Fibroblast of skin of back (primary cell): Measurements from ENCODE around the gene FAM174B.
A peak's percentile ranks its signal among the peaks of the same experiment; 100 is the strongest.
"Not testable (repeated sequence)": the region's sequence is repeated elsewhere in the genome, so short reads cannot be mapped to it uniquely, and the experiment has no call there.

Source experiments
- DNase-seq: peaks from one replicate; pipeline ENCODE4 v3.0.0-alpha.2; 2013

The FAM174B gene

DNA sequence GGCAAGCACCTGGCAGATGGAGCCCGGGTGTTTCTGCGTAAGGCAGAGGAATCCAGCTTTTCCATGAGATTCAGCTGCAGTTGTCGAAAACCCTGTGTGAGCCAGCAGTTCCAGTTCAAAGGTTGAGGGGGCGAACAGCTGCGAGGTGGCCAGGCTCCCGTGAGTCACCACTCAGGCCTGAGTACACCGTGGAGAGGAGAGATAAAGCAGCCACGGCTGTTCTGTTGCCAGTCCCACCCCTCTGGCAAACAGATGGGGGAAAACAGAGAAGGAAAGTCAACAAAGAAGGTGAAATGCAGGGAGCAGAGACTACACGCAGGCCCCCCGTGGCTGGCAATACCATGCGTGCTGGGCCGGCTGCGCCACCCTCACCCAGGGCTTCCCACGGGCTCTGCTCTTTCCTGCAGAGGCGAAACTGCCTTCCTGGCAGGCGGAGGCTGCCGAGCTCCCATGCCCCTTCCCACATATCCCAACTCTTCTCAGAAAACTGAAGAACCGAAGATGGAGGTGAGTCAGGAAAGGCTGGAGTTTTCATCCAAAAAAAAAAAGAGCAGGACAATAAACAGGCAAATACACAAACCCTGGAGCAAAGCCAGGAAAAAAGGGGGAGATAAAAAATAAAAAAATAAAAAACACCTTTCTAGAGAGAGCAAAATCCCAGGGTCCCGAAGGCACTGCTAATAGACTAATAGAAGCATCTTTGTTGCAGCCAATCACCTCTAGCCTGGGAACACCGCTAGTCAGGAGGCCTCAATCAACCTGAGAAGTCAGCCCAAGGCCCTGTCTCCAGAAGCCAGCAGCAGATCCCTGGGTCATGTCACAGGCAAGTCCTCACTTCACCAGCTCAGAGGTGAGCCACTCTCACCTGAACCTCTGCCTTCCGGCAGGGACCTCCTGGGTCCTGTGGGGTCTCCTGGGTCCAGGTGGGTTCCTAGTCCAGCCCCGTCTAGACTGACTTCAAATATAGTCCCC lies 37.7 kb downstream of the FAM174B start:
- DNase-seq: peak; percentile 43

- DNase-seq: no peak
These were observed 38.7 kb downstream of the FAM174B start for GRCh38 chr15:92616621-92617548.

DNA sequence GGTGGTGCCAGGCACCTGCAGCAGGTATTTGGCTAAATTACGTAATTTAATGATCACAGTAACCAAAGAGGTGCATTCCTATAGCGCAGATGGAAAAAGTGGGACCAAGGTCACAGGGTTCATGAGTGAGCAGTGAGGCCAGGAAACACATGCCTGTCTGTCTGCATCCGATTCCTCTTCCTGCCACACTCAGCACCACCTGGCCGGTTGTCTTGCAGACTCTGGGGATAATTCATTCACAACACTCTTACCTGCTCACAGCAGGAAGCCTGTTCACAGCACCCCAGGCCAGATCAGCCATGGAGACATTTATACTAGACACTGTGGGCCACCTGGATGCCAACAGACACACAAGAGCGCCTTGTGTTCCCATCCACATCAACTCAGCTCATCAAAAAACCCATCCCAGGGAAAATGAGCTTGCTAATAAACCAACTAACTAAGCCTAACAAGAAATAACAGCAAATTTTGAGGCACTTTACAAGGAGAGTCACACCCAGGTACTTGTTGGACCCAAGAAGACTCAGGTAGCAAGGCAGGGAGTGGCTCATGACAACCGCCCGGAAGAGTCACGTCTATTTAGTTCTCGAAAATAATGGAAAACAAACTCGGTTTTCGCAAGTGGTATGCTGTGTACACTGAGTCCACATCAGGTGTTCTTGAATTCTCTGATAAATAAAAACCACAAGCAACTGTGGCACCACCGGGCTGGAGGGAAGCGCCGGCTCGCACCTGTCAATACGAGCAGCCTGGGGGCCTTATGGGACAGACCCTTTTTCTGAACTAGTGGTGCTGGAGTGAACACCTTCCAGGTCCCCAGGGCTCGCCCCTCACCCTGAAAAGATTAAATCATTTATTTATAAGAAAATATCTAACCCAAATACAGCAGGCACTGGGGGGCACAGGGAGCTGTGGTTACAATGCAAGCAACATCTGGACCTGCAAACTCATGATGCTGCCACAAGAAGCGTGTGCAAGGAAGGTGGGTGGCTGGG lies 40.5 kb downstream of the FAM174B start:
- no peak for DNase-seq

GRCh38 chr15:92614301-92614700 lies 41.3 kb downstream of the FAM174B start:
- DNase-seq: no peak

DNA sequence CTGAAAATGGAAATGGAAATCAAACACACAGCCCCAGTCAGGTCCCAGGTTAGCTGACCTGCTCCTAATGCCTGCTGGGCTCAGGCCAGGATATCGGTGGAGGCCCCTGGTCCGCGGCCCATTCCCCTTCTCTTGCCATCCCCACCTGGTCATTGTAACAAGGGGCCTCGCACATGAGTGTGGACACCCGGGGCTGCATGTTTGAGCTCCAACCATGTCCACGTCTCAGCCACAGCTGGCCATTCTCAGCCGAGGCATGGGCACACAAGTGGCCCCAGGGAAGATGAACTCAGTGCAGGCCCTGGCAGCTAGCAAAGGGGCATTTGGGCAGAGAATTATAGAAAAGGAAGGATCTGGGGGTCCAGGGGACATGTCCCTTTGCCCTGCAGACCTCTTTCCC lies 41.7 kb downstream of the FAM174B start:
- no peak for DNase-seq

DNA sequence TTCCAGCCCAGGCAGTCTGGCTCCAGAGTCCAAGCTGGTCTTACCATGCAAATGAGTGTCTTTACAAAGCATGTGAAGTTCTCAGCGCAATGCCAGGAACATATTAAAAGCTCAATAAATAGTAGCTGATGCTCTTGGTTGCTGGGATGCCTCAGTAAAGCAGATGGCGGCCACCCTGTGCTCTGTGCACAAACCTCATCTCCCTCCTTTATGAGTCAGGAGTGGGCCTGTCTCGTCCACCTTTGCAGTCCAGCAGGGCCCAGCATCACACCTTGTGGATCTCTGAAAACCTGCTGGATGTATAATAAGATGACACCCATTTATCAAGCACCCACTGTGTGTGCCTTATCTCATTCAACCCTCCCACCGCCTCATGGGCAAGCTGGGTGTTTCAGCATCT lies 42.7 kb downstream of the FAM174B start:
- no peak for DNase-seq

- no peak for DNase-seq
These were observed 43.4 kb downstream of the FAM174B start for GRCh38 chr15:92611995-92612745.

DNA sequence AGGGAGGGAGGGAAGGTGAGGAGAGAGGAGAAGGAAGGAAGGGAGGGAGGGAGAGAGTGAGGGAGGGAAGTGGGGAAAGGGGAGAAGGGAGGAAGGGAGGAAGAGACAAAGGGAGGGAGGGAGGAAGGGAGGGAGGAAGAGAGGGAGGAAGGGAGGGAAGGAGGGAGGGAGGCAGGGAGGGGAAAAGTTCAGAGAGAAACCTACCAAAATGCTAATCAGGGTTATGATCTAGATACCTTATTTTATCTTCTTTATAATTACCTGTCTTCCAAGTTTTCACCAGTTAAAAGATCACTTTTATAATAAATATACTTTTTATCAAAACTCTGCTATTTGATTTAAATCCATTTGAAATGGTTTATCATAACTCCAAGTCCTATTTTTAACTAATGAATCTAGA lies 44.4 kb downstream of the FAM174B start:
- DNase-seq: no peak

GRCh38 chr15:92610101-92610520 lies 45.5 kb downstream of the FAM174B start:
- DNase-seq: no peak

GRCh38 chr15:92608866-92609700 lies 46.5 kb downstream of the FAM174B start:
- no peak for DNase-seq

- DNase-seq: not testable (repeated sequence)
These were observed 48.8 kb downstream of the FAM174B start for GRCh38 chr15:92606836-92607150.

DNA sequence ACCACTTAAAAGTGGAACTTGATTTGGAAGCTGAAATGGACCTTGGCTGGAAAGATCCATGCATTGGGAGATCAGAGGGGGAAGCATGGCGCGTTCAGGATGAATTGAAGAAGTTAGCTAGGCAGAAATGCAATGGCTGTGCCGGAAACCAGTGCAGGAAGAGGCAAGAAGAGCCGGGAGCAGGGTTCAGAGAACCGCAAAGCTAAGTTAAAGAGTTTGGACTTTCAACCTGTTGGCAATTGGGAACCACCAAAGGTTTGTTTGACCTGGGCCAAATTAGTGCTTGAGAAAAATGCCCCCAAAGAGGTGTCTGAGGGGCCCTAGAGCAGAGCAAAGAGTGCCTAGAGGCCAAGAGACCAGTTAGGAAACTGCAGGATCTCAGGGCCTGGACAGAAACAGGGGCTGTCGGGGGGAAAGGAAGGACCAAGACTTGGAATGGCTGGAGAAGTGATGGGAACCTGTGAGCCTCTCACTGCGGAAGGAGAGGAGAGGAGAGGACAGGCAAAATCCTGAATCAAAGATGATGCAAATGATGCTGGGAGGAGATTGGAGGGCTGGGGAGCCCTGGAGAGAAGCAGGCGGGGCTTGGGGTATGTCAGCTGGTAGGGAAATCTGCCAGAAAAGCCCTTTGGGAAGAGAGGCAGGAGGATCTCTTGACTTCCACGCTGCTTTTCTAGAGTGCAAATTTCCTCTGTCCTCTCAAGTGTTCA lies 49.3 kb downstream of the FAM174B start:
- DNase-seq: no peak

GRCh38 chr15:92605225-92605944 lies 50.2 kb downstream of the FAM174B start:
- no peak for DNase-seq

DNA sequence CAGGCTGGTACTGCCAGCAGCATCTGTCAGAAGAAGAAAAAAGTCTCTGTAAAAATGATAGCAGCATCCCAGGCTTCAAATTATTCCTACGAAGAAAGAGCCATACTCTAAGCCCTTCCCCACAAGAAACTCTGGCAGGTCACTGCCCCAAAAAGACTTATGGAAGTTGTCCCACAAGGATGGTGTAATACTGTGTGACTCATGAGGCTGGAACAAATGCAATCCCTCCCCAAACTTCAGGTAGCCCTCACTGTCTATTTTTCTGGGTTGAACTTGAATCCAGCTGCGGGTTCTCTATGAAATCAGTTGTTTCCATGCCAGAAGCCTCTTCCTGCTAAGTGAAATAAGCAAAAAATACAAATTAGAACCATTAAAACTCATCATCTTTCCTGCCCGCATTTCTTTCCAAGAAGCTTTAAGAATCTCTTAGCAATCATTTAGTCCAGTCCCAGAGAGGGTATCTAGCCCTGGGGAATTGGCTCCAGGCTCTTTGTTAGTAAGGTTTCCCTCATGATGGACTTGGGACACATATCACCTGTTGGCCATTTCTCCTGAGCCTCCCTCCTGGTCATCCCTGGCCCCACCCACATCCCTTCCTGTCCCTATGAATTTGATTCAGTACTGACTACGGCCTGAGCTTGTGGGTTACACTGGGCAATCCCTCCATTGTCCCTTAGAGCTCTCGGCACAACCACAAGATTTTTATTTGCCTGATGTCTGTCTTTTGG lies 51.7 kb downstream of the FAM174B start:
- DNase-seq: no peak

- no peak for DNase-seq
These were observed 52.3 kb downstream of the FAM174B start for GRCh38 chr15:92603278-92603677.

DNA sequence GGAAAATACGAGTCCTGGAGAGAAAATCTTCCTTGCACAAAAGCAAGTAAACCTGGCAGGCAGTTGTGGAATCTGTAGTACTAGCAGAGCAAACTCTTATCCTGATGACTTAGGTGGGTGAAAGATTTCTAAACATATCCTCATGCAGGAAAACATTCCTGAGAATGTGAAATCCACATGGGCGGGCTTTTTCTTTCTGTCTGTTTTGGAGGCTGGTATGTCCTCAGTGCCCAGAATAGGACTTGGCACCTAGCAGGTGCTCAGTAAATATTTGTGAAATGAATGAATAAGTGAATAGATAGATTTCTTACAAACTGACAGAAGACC lies 53.3 kb downstream of the FAM174B start:
- DNase-seq: no peak

DNA sequence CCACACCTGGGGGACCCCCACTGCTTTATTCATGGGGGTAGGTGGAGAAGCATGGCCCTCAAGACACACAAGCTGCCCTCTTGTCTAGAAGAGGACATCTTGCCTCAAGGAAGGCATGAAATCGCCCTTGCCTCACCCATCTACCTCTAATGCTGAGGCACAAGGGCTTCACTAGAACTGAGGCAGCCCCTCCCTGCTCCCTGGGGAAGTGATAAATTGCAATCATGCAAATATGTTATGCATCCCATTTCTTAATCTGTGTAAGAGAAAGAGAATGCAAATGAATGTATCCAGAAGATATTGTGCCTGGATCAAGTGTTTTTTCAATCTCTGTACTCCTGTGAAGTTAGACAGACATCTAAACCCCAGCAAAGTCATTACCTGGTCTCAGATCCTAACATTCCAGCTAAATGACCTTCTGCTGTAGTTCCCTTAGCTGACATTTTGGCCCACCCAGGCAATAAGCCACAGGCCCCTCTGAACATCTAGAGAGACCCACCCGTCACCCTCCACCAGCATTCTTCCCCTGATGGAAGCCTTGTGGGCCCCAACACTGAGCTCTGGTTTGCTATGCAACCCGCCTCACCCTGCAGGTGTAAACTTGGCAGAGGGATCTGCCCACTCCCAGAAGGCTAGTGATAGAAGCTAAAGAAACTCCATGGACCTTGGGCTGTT lies 53.8 kb downstream of the FAM174B start:
- no peak for DNase-seq

GRCh38 chr15:92600856-92601255 lies 54.7 kb downstream of the FAM174B start:
- no peak for DNase-seq
